ENCODE results near the gene TMEM37. TPM values are rescaled to one million over a fixed set of nuclear protein-coding genes. Genes with fewer than 3 reads are reported as not detected.
A peak's percentile ranks its signal among the peaks of the same experiment; 100 is the strongest.

The TMEM37 gene
- total RNA-seq, 1 experiment from 2014 or later = 4.2 TPM

DNA sequence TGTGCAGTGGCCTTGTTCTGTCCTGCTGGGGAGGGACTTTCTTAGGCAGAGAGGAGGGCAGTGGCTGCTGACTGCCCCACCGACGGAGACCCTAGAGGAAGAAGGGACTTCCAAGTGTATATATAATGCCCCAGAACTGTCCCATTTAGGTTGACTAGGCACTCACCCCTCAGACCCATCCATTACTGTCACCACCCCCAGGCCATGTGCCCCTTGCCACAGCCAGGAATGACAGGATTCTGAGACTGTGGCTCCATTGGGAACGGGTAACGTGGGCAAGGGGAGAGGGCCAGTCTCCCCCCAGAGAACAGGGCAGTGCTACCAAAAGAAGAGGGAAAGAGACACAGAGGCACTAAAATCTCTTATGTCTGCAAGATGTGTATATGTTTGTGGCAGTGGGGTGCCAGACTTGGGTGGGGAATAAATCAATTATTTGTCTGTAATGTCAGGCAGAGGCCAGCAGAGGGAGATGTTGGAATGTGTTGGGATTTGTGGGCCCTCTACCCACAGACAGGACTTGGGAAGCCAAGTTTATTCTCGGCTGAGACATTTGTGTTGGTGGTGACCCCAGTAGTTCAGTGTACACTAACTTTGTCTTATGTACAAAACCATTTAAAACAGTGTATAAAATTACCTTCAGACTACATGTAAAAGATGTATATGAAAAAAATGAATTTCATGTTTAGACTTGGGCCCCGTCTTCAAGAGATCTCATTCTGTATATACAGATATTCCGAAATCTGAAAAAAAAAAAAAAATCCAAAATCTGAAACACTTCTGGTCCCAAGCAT, 24.0 kb upstream of the TMEM37 start:
- H2BK12ac ChIP-seq (ENCODE audit: insufficient read length, low read depth, low read length) = no peak overlapping the region
- no peaks in the 10 kb centered on the region for H3K9me3 ChIP-seq (ENCODE audit: control insufficient read depth, low read depth, low read length)
- H2BK120ac ChIP-seq (ENCODE audit: low read depth, low read length, poor library complexity, severe bottlenecking) = no peak overlapping the region
- DNase-seq = peak; percentile 59
- peaks cover 2 to 7% of the 10 kb centered on the region in 2 experiments; a peak in 3 of 5 replicates for H3K9me3 Mint-ChIP-seq
- no peak overlapping the region for H4K5ac ChIP-seq (ENCODE audit: insufficient read length, low read depth, low read length)
- H2BK20ac ChIP-seq (ENCODE audit: low read depth, low read length, poor library complexity, severe bottlenecking) = no peak overlapping the region
- no peak overlapping the region for H2AK5ac ChIP-seq (ENCODE audit: insufficient read length, low read length)
- no peak overlapping the region for H2BK15ac ChIP-seq (ENCODE audit: low read depth, low read length)
- no peak overlapping the region for H3K4me2 ChIP-seq (ENCODE audit: insufficient read depth, insufficient read length, low read length)
- H3K27me3 ChIP-seq (ENCODE audit: insufficient read depth, low read length) = no peaks in the 10 kb centered on the region
- no peaks in the 10 kb centered on the region for H3K79me1 ChIP-seq (ENCODE audit: insufficient read depth, low read depth, low read length, poor library complexity, severe bottlenecking)
- H2AFZ ChIP-seq (ENCODE audit: low read length) = no peak overlapping the region
- no peaks in the 10 kb centered on the region for H4K20me1 ChIP-seq (ENCODE audit: control insufficient read depth, insufficient read depth, insufficient read length)
- no peak overlapping the region for H4K91ac ChIP-seq (ENCODE audit: insufficient read length, low read depth, low read length)
- no peak overlapping the region for H3K56ac ChIP-seq (ENCODE audit: insufficient read length, low read depth, low read length)
- no peak overlapping the region for H3K9ac ChIP-seq (ENCODE audit: extremely low read depth, insufficient read length, low read length)
- no peak overlapping the region for H3T11ph ChIP-seq (ENCODE audit: low read length)
- H3K27ac Mint-ChIP-seq = no peak overlapping the region
- peaks cover 2% of the 10 kb centered on the region; the same call in 1 of the 2 replicates for H3K27me3 Mint-ChIP-seq (ENCODE audit: low read depth)
- no peak overlapping the region for H3K18ac ChIP-seq (ENCODE audit: insufficient read length, low read depth, low read length)
- H2BK5ac ChIP-seq (ENCODE audit: insufficient read length, low read length) = no peak overlapping the region
- no peaks in the 10 kb centered on the region; the same call in 1 of the 2 replicates for H3K4me1 ChIP-seq (ENCODE audit: insufficient read depth, low read length)
- H3K36me3 Mint-ChIP-seq (ENCODE audit: insufficient read depth in 1 of 3, low read depth in 3 of 3) = peaks cover 0 to 4% (median 3%) of the 10 kb centered on the region in 3 experiments; a peak in 2 of 7 replicates
- H4K8ac ChIP-seq (replicated peaks; ENCODE audit: insufficient read length, low read depth, low read length) = no peak overlapping the region
- peaks cover 5 to 6% of the 10 kb centered on the region in 2 experiments; a peak in 2 of 4 replicates for H3K4me1 Mint-ChIP-seq
- no peaks in the 10 kb centered on the region for H3K23me2 ChIP-seq (ENCODE audit: insufficient read length, low read depth, low read length, poor library complexity, severe bottlenecking)
- WGBS (ENCODE audit: extremely low coverage, insufficient read length, low lambda C conversion rate) = no CpG with 5 or more reads among the region's 7 CpGs
- no peak overlapping the region for H3K27ac ChIP-seq (ENCODE audit: insufficient read length, low read depth, low read length)
- no peak overlapping the region for H3K14ac ChIP-seq (ENCODE audit: insufficient read depth, low read length)
- H3K23ac ChIP-seq (ENCODE audit: insufficient read length, low read depth, low read length) = no peak overlapping the region
- H3K4ac ChIP-seq (ENCODE audit: low read depth, low read length) = no peak overlapping the region; the same call in 1 of the 2 replicates
- H3K79me2 ChIP-seq (ENCODE audit: insufficient read depth, low read length) = no peaks in the 10 kb centered on the region
- H3K4me3 Mint-ChIP-seq = no peak overlapping the region; a peak in 1 of 5 replicates
- TF ChIP-seq, protein P1, sequence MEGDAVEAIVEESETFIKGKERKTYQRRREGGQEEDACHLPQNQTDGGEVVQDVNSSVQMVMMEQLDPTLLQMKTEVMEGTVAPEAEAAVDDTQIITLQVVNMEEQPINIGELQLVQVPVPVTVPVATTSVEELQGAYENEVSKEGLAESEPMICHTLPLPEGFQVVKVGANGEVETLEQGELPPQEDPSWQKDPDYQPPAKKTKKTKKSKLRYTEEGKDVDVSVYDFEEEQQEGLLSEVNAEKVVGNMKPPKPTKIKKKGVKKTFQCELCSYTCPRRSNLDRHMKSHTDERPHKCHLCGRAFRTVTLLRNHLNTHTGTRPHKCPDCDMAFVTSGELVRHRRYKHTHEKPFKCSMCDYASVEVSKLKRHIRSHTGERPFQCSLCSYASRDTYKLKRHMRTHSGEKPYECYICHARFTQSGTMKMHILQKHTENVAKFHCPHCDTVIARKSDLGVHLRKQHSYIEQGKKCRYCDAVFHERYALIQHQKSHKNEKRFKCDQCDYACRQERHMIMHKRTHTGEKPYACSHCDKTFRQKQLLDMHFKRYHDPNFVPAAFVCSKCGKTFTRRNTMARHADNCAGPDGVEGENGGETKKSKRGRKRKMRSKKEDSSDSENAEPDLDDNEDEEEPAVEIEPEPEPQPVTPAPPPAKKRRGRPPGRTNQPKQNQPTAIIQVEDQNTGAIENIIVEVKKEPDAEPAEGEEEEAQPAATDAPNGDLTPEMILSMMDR (conservative IDR thresholded peaks at IDR 0.05) = peak; percentile 83
